GM12864 (cell line): ENCODE data around the gene TBC1D24.

Experiments used
- DNase-seq: peaks from one replicate; pipeline ENCODE4 v3.0.0-alpha.2; 2011; ENCODE audit warnings: low read depth
- H3K4me3 ChIP-seq: 2 replicates; pipeline ENCODE4 v1.5.1; 2011; ENCODE audit warnings: mild to moderate bottlenecking, low read depth, low read length, control low read depth
- TF ChIP-seq, protein P1 (sequence below): IDR thresholded peaks from 2 replicates; pipeline ENCODE4 v1.5.1; 2011; ENCODE audit warnings: low read depth, mild to moderate bottlenecking, moderate library complexity, low read length, control low read depth, inconsistent platforms; ENCODE audit errors: missing control alignments

The TBC1D24 gene

DNA sequence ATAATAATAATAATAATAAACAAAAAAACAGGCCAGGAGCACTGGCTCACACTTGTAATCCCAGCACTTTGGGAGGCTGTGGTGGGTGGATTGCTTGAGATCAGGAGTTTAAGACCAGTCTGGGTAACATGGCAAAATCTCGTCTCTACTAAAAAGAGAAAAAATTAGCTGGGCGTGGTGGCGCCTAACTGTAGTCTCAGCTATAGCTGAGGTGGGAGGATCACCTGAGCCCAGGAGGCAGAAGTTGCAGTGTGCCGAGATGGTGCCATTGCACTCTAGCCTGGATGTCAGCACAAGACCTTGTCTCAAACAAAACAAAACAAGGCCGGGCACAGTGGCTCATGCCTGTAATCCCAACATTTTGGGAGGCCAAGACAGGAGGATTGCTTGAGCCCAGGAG lies 20.1 kb downstream of the TBC1D24 start:
- no peak overlapping the region for H3K4me3 ChIP-seq
- TF ChIP-seq, protein P1, sequence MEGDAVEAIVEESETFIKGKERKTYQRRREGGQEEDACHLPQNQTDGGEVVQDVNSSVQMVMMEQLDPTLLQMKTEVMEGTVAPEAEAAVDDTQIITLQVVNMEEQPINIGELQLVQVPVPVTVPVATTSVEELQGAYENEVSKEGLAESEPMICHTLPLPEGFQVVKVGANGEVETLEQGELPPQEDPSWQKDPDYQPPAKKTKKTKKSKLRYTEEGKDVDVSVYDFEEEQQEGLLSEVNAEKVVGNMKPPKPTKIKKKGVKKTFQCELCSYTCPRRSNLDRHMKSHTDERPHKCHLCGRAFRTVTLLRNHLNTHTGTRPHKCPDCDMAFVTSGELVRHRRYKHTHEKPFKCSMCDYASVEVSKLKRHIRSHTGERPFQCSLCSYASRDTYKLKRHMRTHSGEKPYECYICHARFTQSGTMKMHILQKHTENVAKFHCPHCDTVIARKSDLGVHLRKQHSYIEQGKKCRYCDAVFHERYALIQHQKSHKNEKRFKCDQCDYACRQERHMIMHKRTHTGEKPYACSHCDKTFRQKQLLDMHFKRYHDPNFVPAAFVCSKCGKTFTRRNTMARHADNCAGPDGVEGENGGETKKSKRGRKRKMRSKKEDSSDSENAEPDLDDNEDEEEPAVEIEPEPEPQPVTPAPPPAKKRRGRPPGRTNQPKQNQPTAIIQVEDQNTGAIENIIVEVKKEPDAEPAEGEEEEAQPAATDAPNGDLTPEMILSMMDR = no peak

DNA sequence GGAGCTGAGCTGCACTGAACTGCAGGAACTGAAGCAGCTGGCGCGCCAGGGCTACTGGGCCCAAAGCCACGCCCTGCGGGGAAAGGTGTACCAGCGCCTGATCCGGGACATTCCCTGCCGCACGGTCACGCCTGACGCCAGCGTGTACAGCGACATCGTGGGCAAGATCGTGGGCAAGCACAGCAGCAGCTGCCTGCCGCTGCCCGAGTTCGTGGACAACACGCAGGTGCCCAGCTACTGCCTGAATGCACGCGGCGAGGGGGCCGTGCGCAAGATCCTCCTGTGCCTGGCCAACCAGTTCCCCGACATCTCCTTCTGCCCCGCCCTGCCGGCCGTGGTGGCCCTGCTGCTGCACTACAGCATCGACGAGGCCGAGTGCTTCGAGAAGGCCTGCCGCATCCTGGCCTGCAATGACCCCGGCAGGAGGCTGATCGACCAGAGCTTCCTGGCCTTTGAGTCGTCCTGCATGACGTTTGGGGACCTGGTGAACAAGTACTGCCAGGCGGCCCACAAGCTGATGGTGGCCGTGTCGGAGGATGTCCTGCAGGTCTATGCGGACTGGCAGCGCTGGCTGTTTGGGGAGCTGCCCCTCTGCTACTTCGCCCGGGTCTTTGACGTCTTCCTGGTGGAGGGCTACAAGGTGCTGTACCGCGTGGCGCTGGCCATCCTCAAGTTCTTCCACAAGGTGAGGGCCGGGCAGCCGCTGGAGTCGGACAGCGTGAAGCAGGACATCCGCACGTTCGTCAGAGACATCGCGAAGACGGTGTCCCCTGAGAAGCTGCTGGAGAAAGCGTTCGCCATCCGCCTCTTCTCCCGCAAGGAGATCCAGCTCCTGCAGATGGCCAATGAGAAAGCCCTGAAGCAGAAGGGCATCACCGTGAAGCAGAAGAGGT lies 21.5 kb downstream of the TBC1D24 start:
- DNase-seq = no peak
- H3K4me3 ChIP-seq = no peak overlapping the region
- TF ChIP-seq, protein P1 = no peak

More for the DNA sequence above, 20.1 kb downstream of the TBC1D24 start:
- no peak for DNase-seq

GRCh38 chr16:2497116-2497630 lies 22.2 kb downstream of the TBC1D24 start:
- TF ChIP-seq, protein P1 = no peak
- DNase-seq = no peak

GRCh38 chr16:2497695-2498484 lies 23.0 kb downstream of the TBC1D24 start:
- no peak for DNase-seq
- TF ChIP-seq, protein P1 = no peak
- H3K4me3 ChIP-seq = no peak overlapping the region

More at GRCh38 chr16:2497116-2497630, 22.2 kb downstream of the TBC1D24 start:
- H3K4me3 ChIP-seq = no peak overlapping the region

DNA sequence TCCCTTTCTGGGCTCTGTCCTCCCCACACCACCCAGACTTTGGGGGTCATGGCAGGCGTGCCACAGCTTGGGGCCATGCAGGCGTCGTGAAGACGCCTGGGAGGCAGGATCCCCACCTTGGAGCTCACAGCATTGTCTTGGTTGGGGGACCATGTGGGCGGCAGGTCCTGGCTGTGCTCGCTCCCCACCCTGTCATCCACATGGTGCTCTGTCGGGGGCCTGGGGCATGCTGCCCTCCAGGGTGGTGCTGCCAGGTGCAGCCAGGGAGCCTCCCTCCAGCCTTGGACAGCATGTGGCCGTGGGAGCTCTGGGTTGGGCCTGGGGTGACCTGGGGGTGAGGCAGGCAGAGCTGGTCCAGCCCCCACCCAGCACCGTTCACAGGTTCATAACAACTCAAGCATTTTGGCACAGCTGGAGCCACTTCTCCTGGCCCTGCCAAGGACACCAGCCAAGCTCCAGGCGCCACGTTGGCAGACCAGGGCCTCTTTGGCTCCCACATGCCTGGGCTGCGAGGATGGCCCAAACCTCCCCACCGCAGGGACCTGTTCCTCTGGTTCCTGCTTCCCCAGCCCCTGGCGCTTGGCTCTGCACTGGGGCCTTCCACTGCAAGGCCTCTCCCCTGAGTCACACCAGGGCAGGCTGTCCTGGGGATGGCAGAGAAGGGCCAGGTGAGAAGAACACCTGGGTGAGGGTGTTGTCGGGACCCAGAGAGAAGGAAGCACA lies 23.8 kb downstream of the TBC1D24 start:
- no peak for DNase-seq
- no peak overlapping the region for H3K4me3 ChIP-seq
- TF ChIP-seq, protein P1 = no peak

DNA sequence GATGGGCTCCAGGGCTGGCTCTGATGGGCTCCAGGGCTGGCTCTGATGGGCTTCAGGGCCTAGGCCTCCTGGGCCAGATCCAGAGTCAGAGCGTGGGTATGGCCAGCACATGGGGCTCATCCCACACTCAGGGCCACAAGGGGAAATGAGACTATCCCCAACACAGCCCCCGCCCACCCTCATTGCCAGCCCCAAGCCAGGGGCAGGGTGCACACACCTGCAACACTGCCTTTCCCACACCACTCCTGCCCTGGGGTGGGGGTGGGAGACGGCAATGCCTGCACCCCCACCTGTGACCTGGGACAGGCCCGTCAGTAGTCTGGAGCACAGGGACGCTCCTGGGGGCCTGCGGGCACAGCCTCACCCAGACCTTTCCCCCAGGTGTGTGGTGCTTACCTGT lies 24.5 kb downstream of the TBC1D24 start:
- DNase-seq = no peak
- no peak overlapping the region for H3K4me3 ChIP-seq
- TF ChIP-seq, protein P1 = no peak
